Mesenchymal stem cell (in vitro differentiated cells and primary cell): ENCODE data around the gene BACE1-AS.
A peak's percentile ranks its signal among the peaks of the same experiment; 100 is the strongest.
"Not testable (repeated sequence)": the region's sequence is repeated elsewhere in the genome, so short reads cannot be mapped to it uniquely, and the experiment has no call there.

Source experiments
- DNase-seq: peaks from one replicate; pipeline ENCODE4 v3.0.0-alpha.2; 2013
- H2AFZ ChIP-seq: one replicate; pipeline ENCODE4 v1.6.1; 2013; ENCODE audit warnings: low read depth, mild to moderate bottlenecking, control low read depth, inconsistent platforms, low read length, moderate library complexity
- H2AK5ac ChIP-seq: 2 replicates; pipeline ENCODE4 v1.6.1; 2013; ENCODE audit warnings: low read length, moderate library complexity, mild to moderate bottlenecking, inconsistent platforms; ENCODE audit not compliant: severe bottlenecking
- H2BK120ac ChIP-seq: one replicate; pipeline ENCODE4 v1.6.1; 2013; ENCODE audit warnings: low read depth, mild to moderate bottlenecking, inconsistent platforms, low read length, moderate library complexity
- H2BK12ac ChIP-seq, 2 experiments: one replicate each; pipeline ENCODE4 v1.6.1; 2013; ENCODE audit warnings: inconsistent platforms in 2 of 2, low read length in 2 of 2, mild to moderate bottlenecking in 2 of 2, moderate library complexity in 2 of 2, control low read depth in 1 of 2
- H2BK15ac ChIP-seq: one replicate; pipeline ENCODE4 v1.6.1; 2013; ENCODE audit warnings: mild to moderate bottlenecking, low read depth, inconsistent platforms; ENCODE audit not compliant: poor library complexity, severe bottlenecking
- H2BK5ac ChIP-seq: 2 replicates; pipeline ENCODE4 v1.6.1; 2013; ENCODE audit warnings: low read depth, mild to moderate bottlenecking, low read length, control low read depth, inconsistent platforms; ENCODE audit not compliant: poor library complexity, severe bottlenecking
- H3K14ac ChIP-seq, 2 experiments: one replicate each; pipeline ENCODE4 v1.6.1; 2013; ENCODE audit warnings: inconsistent platforms in 2 of 2, low read length in 2 of 2, control low read depth in 1 of 2, mild to moderate bottlenecking in 1 of 2, moderate library complexity in 1 of 2
- H3K18ac ChIP-seq, 2 experiments: one replicate each; pipeline ENCODE4 v1.6.1; 2013; ENCODE audit warnings: inconsistent platforms in 2 of 2, low read length in 2 of 2, control low read depth in 1 of 2, low read depth in 1 of 2, mild to moderate bottlenecking in 1 of 2
- H3K23ac ChIP-seq, 2 experiments: one replicate each; pipeline ENCODE4 v1.6.1; 2013; ENCODE audit warnings: inconsistent platforms in 2 of 2, low read length in 2 of 2, mild to moderate bottlenecking in 2 of 2, moderate library complexity in 2 of 2, control low read depth in 1 of 2
- H3K27ac ChIP-seq: 2 replicates; pipeline ENCODE4 v1.5.1; 2013; ENCODE audit warnings: mild to moderate bottlenecking, moderate library complexity, low read length, control low read depth, inconsistent platforms; ENCODE audit not compliant: poor library complexity, severe bottlenecking
- H3K27me3 ChIP-seq, 2 experiments: 2 replicates each; pipeline versions ENCODE4 v1.6.1 to v1.7.0; 2013; ENCODE audit warnings: low read length in 2 of 2, mild to moderate bottlenecking in 2 of 2, moderate library complexity in 2 of 2, control low read depth in 1 of 2, inconsistent platforms in 1 of 2; ENCODE audit not compliant: control insufficient read depth in 1 of 2, insufficient read depth in 1 of 2
- H3K36me3 ChIP-seq, 2 experiments: 2 replicates each; pipeline versions ENCODE4 v1.6.1 to v1.7.0; 2013; ENCODE audit warnings: low read length in 2 of 2, control low read depth in 1 of 2, inconsistent platforms in 1 of 2, low read depth in 1 of 2, mild to moderate bottlenecking in 1 of 2; ENCODE audit not compliant: insufficient read depth in 2 of 2, control insufficient read depth in 1 of 2
- H3K4ac ChIP-seq, 2 experiments: one replicate each; pipeline ENCODE4 v1.6.1; 2013; ENCODE audit warnings: inconsistent platforms in 2 of 2, low read length in 2 of 2, mild to moderate bottlenecking in 2 of 2, moderate library complexity in 2 of 2, control low read depth in 1 of 2, low read depth in 1 of 2
- H3K4me1 ChIP-seq: 2 replicates; pipeline ENCODE4 v1.6.1; 2013; ENCODE audit warnings: low read depth, low read length, control low read depth; ENCODE audit not compliant: control insufficient read depth, insufficient read depth
- H3K4me2 ChIP-seq: 2 replicates; pipeline ENCODE4 v1.6.1; 2013; ENCODE audit warnings: low read length, mild to moderate bottlenecking, inconsistent platforms; ENCODE audit not compliant: poor library complexity, severe bottlenecking
- H3K4me3 ChIP-seq, 2 experiments: 2 replicates each; pipeline versions ENCODE4 v1.5.1 to v1.7.0; 2013; ENCODE audit warnings: low read length in 2 of 2, mild to moderate bottlenecking in 2 of 2, control low read depth in 1 of 2, low read depth in 1 of 2; ENCODE audit not compliant: insufficient read depth in 1 of 2
- H3K79me1 ChIP-seq: replicated peaks from 2 replicates; pipeline ENCODE4 v1.6.1; 2013; ENCODE audit warnings: mild to moderate bottlenecking, control low read depth, low read length, inconsistent platforms; ENCODE audit not compliant: poor library complexity, severe bottlenecking
- H3K9ac ChIP-seq: 2 replicates; pipeline ENCODE4 v1.7.0; 2013; ENCODE audit warnings: mild to moderate bottlenecking, low read length, moderate library complexity
- H3K9me3 ChIP-seq: 2 replicates; pipeline ENCODE4 v1.7.0; 2013; ENCODE audit warnings: mild to moderate bottlenecking, low read length; ENCODE audit not compliant: control insufficient read depth
- H4K8ac ChIP-seq: one replicate; pipeline ENCODE4 v1.6.1; 2013; ENCODE audit warnings: inconsistent platforms, mild to moderate bottlenecking, low read length, moderate library complexity
- H4K91ac ChIP-seq: one replicate; pipeline ENCODE4 v1.6.1; 2013; ENCODE audit warnings: mild to moderate bottlenecking, low read length, inconsistent platforms
- WGBS: methylation state at CpG from one replicate; pipeline ENCODE4 v1.1.7; 2013; ENCODE audit warnings: mixed read lengths; 5-methylcytosine and 5-hydroxymethylcytosine counted together

BACE1-AS gene

GRCh38 chr11:117272175-117272574 lies 19.0 kb upstream of the BACE1-AS start:
- H3K9ac ChIP-seq, H4K91ac ChIP-seq, H3K18ac ChIP-seq, H2BK120ac ChIP-seq, H3K4me3 ChIP-seq, H3K4me2 ChIP-seq, H2AK5ac ChIP-seq, H3K4me1 ChIP-seq, H3K9me3 ChIP-seq, H3K27me3 ChIP-seq, H2AFZ ChIP-seq, H3K4ac ChIP-seq, H3K14ac ChIP-seq, H4K8ac ChIP-seq, H2BK5ac ChIP-seq, H2BK15ac ChIP-seq, DNase-seq, H3K79me1 ChIP-seq, H3K27ac ChIP-seq, H3K23ac ChIP-seq, H2BK12ac ChIP-seq: not testable (repeated sequence)
- peaks cover 9 to 19% of the 10 kb centered on the region in 2 experiments for H3K36me3 ChIP-seq
- 97% methylated on average over 2 of the region's 5 CpGs for WGBS

GRCh38 chr11:117273550-117274289 lies 17.4 kb upstream of the BACE1-AS start:
- no peak overlapping the region for H2AK5ac ChIP-seq
- H3K4me2 ChIP-seq: no peak overlapping the region
- H3K4ac ChIP-seq: no peak overlapping the region
- H3K36me3 ChIP-seq: peaks cover 9 to 12% of the 10 kb centered on the region in 2 experiments
- H3K9ac ChIP-seq: no peak overlapping the region
- no peak overlapping the region for H2BK12ac ChIP-seq
- DNase-seq: peak; percentile 92
- H3K4me1 ChIP-seq: no peaks in the 10 kb centered on the region
- no peak overlapping the region for H2BK5ac ChIP-seq
- H2BK15ac ChIP-seq: no peak overlapping the region
- no peak overlapping the region for H3K23ac ChIP-seq
- no peak overlapping the region for H3K4me3 ChIP-seq
- peaks cover 12% of the 10 kb centered on the region for H3K79me1 ChIP-seq
- 15% methylated on average over 6 of the region's 9 CpGs for WGBS
- H3K14ac ChIP-seq: no peak overlapping the region
- peak overlapping the region in 1 of 2 experiments; percentile 30 for H3K18ac ChIP-seq
- H3K27ac ChIP-seq: peak overlapping the region; percentile 51
- H4K8ac ChIP-seq: no peak overlapping the region
- no peak overlapping the region for H2BK120ac ChIP-seq
- H3K27me3 ChIP-seq: no peaks in the 10 kb centered on the region
- H3K9me3 ChIP-seq: no peaks in the 10 kb centered on the region
- no peak overlapping the region for H2AFZ ChIP-seq
- no peak overlapping the region for H4K91ac ChIP-seq

- no peak overlapping the region for H4K91ac ChIP-seq
- H3K18ac ChIP-seq: no peak overlapping the region
- H3K14ac ChIP-seq: no peak overlapping the region
- WGBS: 100% methylated on average over 1 of the region's 2 CpGs
- H3K23ac ChIP-seq: no peak overlapping the region
- DNase-seq: no peak
- no peak overlapping the region for H2BK120ac ChIP-seq
- no peak overlapping the region for H2AFZ ChIP-seq
- H3K4me2 ChIP-seq: no peak overlapping the region
- peaks cover 7% of the 10 kb centered on the region for H3K4me1 ChIP-seq
- H2BK15ac ChIP-seq: no peak overlapping the region
- no peak overlapping the region for H3K4ac ChIP-seq
- H4K8ac ChIP-seq: no peak overlapping the region
- no peak overlapping the region for H2BK12ac ChIP-seq
- peaks cover 6% of the 10 kb centered on the region for H3K79me1 ChIP-seq
- H3K9me3 ChIP-seq: no peaks in the 10 kb centered on the region
- no peak overlapping the region for H2BK5ac ChIP-seq
- H3K4me3 ChIP-seq: no peak overlapping the region
- H3K27ac ChIP-seq: no peak overlapping the region
- H3K36me3 ChIP-seq: peaks cover 14 to 28% of the 10 kb centered on the region in 2 experiments
- no peaks in the 10 kb centered on the region for H3K27me3 ChIP-seq
- H3K9ac ChIP-seq: no peak overlapping the region
- no peak overlapping the region for H2AK5ac ChIP-seq
These were observed 12.8 kb upstream of the BACE1-AS start for GRCh38 chr11:117278347-117278746.

GRCh38 chr11:117279711-117280376 lies 11.3 kb upstream of the BACE1-AS start:
- Histone ChIP-seq H3K23ac (no peak overlapping the region), H3K27ac (no peak overlapping the region), H3K14ac (no peak overlapping the region), H3K4ac (no peak overlapping the region), H2AK5ac (no peak overlapping the region), H3K4me2 (no peak overlapping the region), H2AFZ (no peak overlapping the region), H3K9ac (no peak overlapping the region), H2BK12ac (no peak overlapping the region), H4K8ac (no peak overlapping the region), H3K9me3 (no peaks in the 10 kb centered on the region), H3K36me3 (peaks cover 19 to 43% of the 10 kb centered on the region in 2 experiments), H3K18ac (no peak overlapping the region), H3K4me3 (no peak overlapping the region), H2BK15ac (no peak overlapping the region), H2BK5ac (no peak overlapping the region), H2BK120ac (no peak overlapping the region), H3K27me3 (no peaks in the 10 kb centered on the region), H3K4me1 (peaks cover 7% of the 10 kb centered on the region), H4K91ac (no peak overlapping the region), H3K79me1 (peaks cover 6% of the 10 kb centered on the region)
- WGBS: 81% methylated on average over 4 of the region's 4 CpGs
- DNase-seq: no peak
